HepG2 (cell line): Measurements from ENCODE around the gene NME4. TPM values are rescaled to one million over a fixed set of nuclear protein-coding genes. Genes with fewer than 3 reads are reported as not detected.

ENCODE experiments used
- ATF7 ChIP-seq, 2 experiments: fragments of 450-650 bp in 1 of 2; sonication (generic) in 1 of 2; formaldehyde crosslinking in 1 of 2; IDR thresholded peaks; 2 replicates each; pipeline versions ENCODE4 v1.4.0 to v1.6.1; 2016 to 2020; ENCODE audit warnings: antibody characterized with exemption in 1 of 2, mild to moderate bottlenecking in 1 of 2, missing genetic modification reagents in 1 of 2
- BRCA1 ChIP-seq: sonication (generic); formaldehyde crosslinking; IDR thresholded peaks from 2 replicates; pipeline ENCODE4 v1.4.0; 2020; ENCODE audit warnings: missing genetic modification reagents
- DZIP1 ChIP-seq: sonication (generic); formaldehyde crosslinking; IDR thresholded peaks from 2 replicates; pipeline ENCODE4 v1.5.0; 2020; ENCODE audit warnings: mild to moderate bottlenecking, missing genetic modification reagents
- GABPA ChIP-seq, 2 experiments: IDR thresholded peaks; 2 replicates each; pipeline ENCODE4 v1.6.1; 2011 to 2016; ENCODE audit warnings: low read depth in 2 of 2, low read length in 1 of 2, missing biosample characterization in 1 of 2, missing genetic modification characterization in 1 of 2
- GABPB1 ChIP-seq: IDR thresholded peaks from 2 replicates; pipeline ENCODE4 v1.6.1; 2016; ENCODE audit warnings: mild to moderate bottlenecking, missing genetic modification reagents, moderate library complexity, missing compliant biosample characterization
- HDAC2 ChIP-seq: sonication (generic); formaldehyde crosslinking; IDR thresholded peaks from 2 replicates; pipeline ENCODE4 v1.4.0; 2020; ENCODE audit warnings: missing genetic modification reagents
- HDAC6 ChIP-seq: fragments of 200-600 bp; sonication (generic); IDR thresholded peaks from 2 replicates; pipeline ENCODE4 v1.7.0; 2017; ENCODE audit warnings: mild to moderate bottlenecking, antibody characterized with exemption, low read length, low read depth
- HMG20A ChIP-seq: IDR thresholded peaks from 2 replicates; pipeline ENCODE4 v1.6.1; 2016; ENCODE audit warnings: borderline replicate concordance
- LCORL ChIP-seq, 2 experiments: fragments of 450-650 bp in 1 of 2; sonication (generic) in 1 of 2; formaldehyde crosslinking in 1 of 2; IDR thresholded peaks; 2 replicates each; pipeline versions ENCODE4 v1.5.0 to v1.6.1; 2017 to 2020; ENCODE audit warnings: antibody characterized with exemption in 1 of 2, missing genetic modification reagents in 1 of 2
- MLX ChIP-seq: IDR thresholded peaks from 2 replicates; pipeline ENCODE4 v1.6.1; 2016
- MTF1 ChIP-seq: sonication (generic); formaldehyde crosslinking; IDR thresholded peaks from 2 replicates; pipeline ENCODE4 v1.5.0; 2020; ENCODE audit warnings: missing genetic modification reagents
- MYPOP ChIP-seq: sonication (generic); formaldehyde crosslinking; IDR thresholded peaks from 2 replicates; pipeline ENCODE4 v1.8.1; 2023; ENCODE audit warnings: mild to moderate bottlenecking, moderate library complexity, missing genetic modification reagents
- NR0B2 ChIP-seq: sonication (generic); formaldehyde crosslinking; IDR thresholded peaks from 2 replicates; pipeline ENCODE4 v1.4.0; 2020; ENCODE audit warnings: mild to moderate bottlenecking, missing genetic modification reagents
- PHF20 ChIP-seq: sonication (generic); formaldehyde crosslinking; IDR thresholded peaks from 2 replicates; pipeline ENCODE4 v1.5.0; 2020; ENCODE audit warnings: mild to moderate bottlenecking, missing genetic modification reagents
- POLR2A ChIP-seq, 2 experiments: IDR thresholded peaks; 2 replicates each; pipeline ENCODE4 v1.6.1; 2011; ENCODE audit warnings: low read depth in 2 of 2, low read length in 2 of 2, mild to moderate bottlenecking in 1 of 2, moderate library complexity in 1 of 2; ENCODE audit not compliant: insufficient read depth in 1 of 2
- RFXANK ChIP-seq: IDR thresholded peaks from 2 replicates; pipeline ENCODE4 v1.6.1; 2016
- RXRA ChIP-seq: sonication (generic); formaldehyde crosslinking; IDR thresholded peaks from 2 replicates; pipeline ENCODE4 v1.5.1; 2020; ENCODE audit warnings: missing genetic modification reagents
- THAP7 ChIP-seq: sonication (generic); formaldehyde crosslinking; IDR thresholded peaks from 2 replicates; pipeline ENCODE4 v1.8.1; 2023; ENCODE audit warnings: mild to moderate bottlenecking, missing genetic modification reagents
- ZBTB3 ChIP-seq: sonication (generic); formaldehyde crosslinking; IDR thresholded peaks from 2 replicates; pipeline ENCODE4 v1.4.0; 2020; ENCODE audit warnings: low read depth, mild to moderate bottlenecking, moderate library complexity, missing genetic modification reagents, borderline replicate concordance
- ZNF136 ChIP-seq: sonication (generic); formaldehyde crosslinking; IDR thresholded peaks from 2 replicates; pipeline ENCODE4 v1.8.1; 2022; ENCODE audit warnings: low read depth, mild to moderate bottlenecking, moderate library complexity, missing genetic modification reagents
- ZNF839 ChIP-seq: sonication (generic); formaldehyde crosslinking; IDR thresholded peaks from 2 replicates; pipeline ENCODE4 v1.4.0; 2020; ENCODE audit warnings: missing genetic modification reagents, mild to moderate bottlenecking, borderline replicate concordance
- ZSCAN22 ChIP-seq: sonication (generic); formaldehyde crosslinking; IDR thresholded peaks from 2 replicates; pipeline ENCODE4 v1.4.0; 2020; ENCODE audit warnings: mild to moderate bottlenecking, missing genetic modification reagents
- polyA plus RNA-seq, 8 experiments: library from polyadenylated mRNA; depleted of rRNA in 3 of 8; stranded (reverse) in 7 of 8; unstranded in 1 of 8; fragments of >200 nt; fragmentation: Illumina TruSeq in 4 of 8; extraction: Trizol in 4 of 8; gene quantifications; 2 replicates each; pipeline versions ENCODE4 v1.2.1 to v1.2.3, GENCODE V29; 2011 to 2016; ENCODE audit warnings: low read depth in 4 of 8, missing spikeins in 1 of 8, mixed read lengths in 1 of 8; ENCODE audit not compliant: insufficient read depth in 1 of 8
- total RNA-seq, 5 experiments: library from RNA; depleted of rRNA; stranded (reverse); fragments of >200 nt; fragmentation: Illumina TruSeq; extraction: Trizol; gene quantifications; 2 replicates each; pipeline ENCODE4 v1.2.3, GENCODE V29; 2016; ENCODE audit warnings: low read depth in 1 of 5

Gene NME4
- total and polyA plus RNA-seq, 2 of the 13 experiments (the other 11 are each of a cell fraction or from before 2014, with no cell fraction given) = 121 to 263 TPM

GRCh38 chr16:352547-353403, 44.2 kb upstream of the NME4 start, which contains the start of gene AXIN1 (continued):
- TF ChIP-seq MYPOP (CRISPR knock-in tag) = no peak
- TF ChIP-seq HDAC6 = no peak
- TF ChIP-seq RXRA (CRISPR knock-in tag) = 0 out of 2 replicates have a peak, but pooled peaks have one; percentile 33
- peak; percentile 84 for TF ChIP-seq GABPB1 (CRISPR knock-in tag)
- TF ChIP-seq PHF20 (CRISPR knock-in tag) = no peak
- no peak for TF ChIP-seq NR0B2 (CRISPR knock-in tag)
- no peak for TF ChIP-seq ZBTB3 (CRISPR knock-in tag)
- no peak for TF ChIP-seq DZIP1 (CRISPR knock-in tag)
- TF ChIP-seq HMG20A = no peak
- no peak for TF ChIP-seq LCORL (IDR thresholded peaks at IDR 0.05)
- TF ChIP-seq LCORL (CRISPR knock-in tag; IDR thresholded peaks at IDR 0.05) = peak; percentile 71
- peak; percentile 32; the same call in 1 of the 2 replicates for TF ChIP-seq GABPA (IDR thresholded peaks at IDR 0.05; ENCODE audit: low read depth, low read length)
- TF ChIP-seq GABPA (CRISPR knock-in tag; IDR thresholded peaks at IDR 0.05; ENCODE audit: low read depth) = no peak; the same call in 1 of the 2 replicates
- TF ChIP-seq ZNF839 = no peak
- TF ChIP-seq POLR2A (IDR thresholded peaks at IDR 0.05; ENCODE audit: insufficient read depth in 1 of 2, low read depth in 2 of 2, low read length in 2 of 2) = peak; percentile 53 to 85
- TF ChIP-seq THAP7 (CRISPR knock-in tag) = no peak
- no peak for TF ChIP-seq RFXANK (CRISPR knock-in tag)
- TF ChIP-seq BRCA1 = 0 out of 2 replicates have a peak, but pooled peaks have one; percentile 53
- no peak for TF ChIP-seq ATF7 (IDR thresholded peaks at IDR 0.05)
- TF ChIP-seq ATF7 (CRISPR knock-in tag; IDR thresholded peaks at IDR 0.05) = no peak
- TF ChIP-seq HDAC2 (CRISPR knock-in tag) = 0 out of 2 replicates have a peak, but pooled peaks have one; percentile 16
- TF ChIP-seq MTF1 (CRISPR knock-in tag) = no peak
- TF ChIP-seq MLX (CRISPR knock-in tag) = no peak
- no peak for TF ChIP-seq ZNF136
- no peak for TF ChIP-seq ZSCAN22 (CRISPR knock-in tag)
